K562 (cell line): ENCODE data around the gene PRUNE1. TPM values are rescaled to one million over a fixed set of nuclear protein-coding genes. Genes with fewer than 3 reads are reported as not detected.

Experiments
- EGR1 ChIP-seq: fragments of 450-650 bp; conservative IDR thresholded peaks from 2 replicates; pipeline ENCODE4 v1.6.1; 2017; ENCODE audit warnings: mild to moderate bottlenecking
- RFX7 ChIP-seq: fragments of 250-450 bp; sonication (Bioruptor Pico); IDR thresholded peaks from 2 replicates; pipeline ENCODE4 v1.5.1; 2021; ENCODE audit warnings: mild to moderate bottlenecking
- SIN3A ChIP-seq, 2 experiments: fragments of 150-350 bp in 1 of 2; IDR thresholded peaks; 2 replicates each; pipeline ENCODE4 v1.6.1; 2011 to 2016; ENCODE audit warnings: borderline replicate concordance in 2 of 2, low read depth in 2 of 2, low read length in 2 of 2, mild to moderate bottlenecking in 2 of 2, moderate library complexity in 2 of 2; ENCODE audit not compliant: control insufficient read depth in 1 of 2
- SMARCA4 ChIP-seq: fragments of 450-650 bp; IDR thresholded peaks from 2 replicates; pipeline ENCODE4 v1.6.1; 2016
- ZC3H11A ChIP-seq: IDR thresholded peaks from 2 replicates; pipeline ENCODE4 v1.6.1; 2012; ENCODE audit warnings: low read depth, low read length, improper control_type of control experiment
- ZNF121 ChIP-seq: sonication (generic); formaldehyde crosslinking; conservative IDR thresholded peaks from 2 replicates; pipeline ENCODE4 v1.8.0; 2022; ENCODE audit warnings: missing genetic modification reagents
- ZNF143 ChIP-seq: sonication (generic); formaldehyde crosslinking; IDR thresholded peaks from 2 replicates; pipeline ENCODE4 v1.9.0; 2022; ENCODE audit warnings: mild to moderate bottlenecking, missing genetic modification reagents
- ZNF184 ChIP-seq: sonication (generic); formaldehyde crosslinking; IDR thresholded peaks from 2 replicates; pipeline ENCODE4 v1.5.0; 2020; ENCODE audit warnings: missing genetic modification reagents
- ZNF197 ChIP-seq: fragments of 200-800 bp; sonication (Bioruptor generic); IDR thresholded peaks from 2 replicates; pipeline ENCODE4 v1.6.1; 2016; ENCODE audit warnings: low read depth, missing genetic modification characterization, missing compliant biosample characterization
- polyA plus RNA-seq, 8 experiments: library from polyadenylated mRNA; depleted of rRNA in 4 of 8; stranded (reverse) in 5 of 8; unstranded in 3 of 8; fragments of >200 nt; fragmentation: Nextera tagmentation in 2 of 8; fragmentation: Illumina TruSeq in 1 of 8; extraction: Ambion mirVana in 2 of 8; extraction: Trizol in 1 of 8; gene quantifications; 2 replicates each; pipeline versions ENCODE4 v1.2.1 to v1.2.3, GENCODE V29; 2011 to 2014; ENCODE audit warnings: inconsistent platforms in 1 of 8, missing spikeins in 1 of 8
- total RNA-seq, 7 experiments: library from RNA; depleted of rRNA in 6 of 7; stranded (reverse); fragments of >200 nt in 6 of 7; fragmentation: Illumina TruSeq in 2 of 7; extraction: Trizol in 2 of 7; gene quantifications; 2 replicates each; pipeline versions ENCODE4 v1.2.1 to v1.2.3, GENCODE V29; 2011 to 2021; ENCODE audit warnings: low replicate concordance in 1 of 7
- TF ChIP-seq, protein P1 (sequence below): fragments of 200-800 bp; sonication (Bioruptor generic); IDR thresholded peaks from 2 replicates; pipeline ENCODE4 v1.6.1; 2016; ENCODE audit warnings: missing genetic modification characterization, missing compliant biosample characterization
- TF ChIP-seq, protein P2 (sequence below): sonication (generic); formaldehyde crosslinking; IDR thresholded peaks from 2 replicates; pipeline ENCODE4 v1.8.0; 2023; ENCODE audit warnings: mild to moderate bottlenecking, missing genetic modification reagents
- TF ChIP-seq, protein P3 (sequence below): sonication (generic); formaldehyde crosslinking; IDR thresholded peaks from 2 replicates; pipeline ENCODE4 v1.8.1; 2022; ENCODE audit warnings: missing genetic modification reagents
- TF ChIP-seq, protein P4 (sequence below): sonication (generic); IDR thresholded peaks from 2 replicates; pipeline ENCODE4 v1.6.1; 2016
- TF ChIP-seq, protein P5 (sequence below): fragments of 250-450 bp; sonication (Bioruptor Pico); IDR thresholded peaks from 2 replicates; pipeline ENCODE4 v1.5.0; 2021

Gene PRUNE1
- total and polyA plus RNA-seq, 9 of the 15 experiments (the other 6 are each of a cell fraction or from before 2014, with no cell fraction given) = 16.7 to 48.3 (median 26.2) TPM

DNA sequence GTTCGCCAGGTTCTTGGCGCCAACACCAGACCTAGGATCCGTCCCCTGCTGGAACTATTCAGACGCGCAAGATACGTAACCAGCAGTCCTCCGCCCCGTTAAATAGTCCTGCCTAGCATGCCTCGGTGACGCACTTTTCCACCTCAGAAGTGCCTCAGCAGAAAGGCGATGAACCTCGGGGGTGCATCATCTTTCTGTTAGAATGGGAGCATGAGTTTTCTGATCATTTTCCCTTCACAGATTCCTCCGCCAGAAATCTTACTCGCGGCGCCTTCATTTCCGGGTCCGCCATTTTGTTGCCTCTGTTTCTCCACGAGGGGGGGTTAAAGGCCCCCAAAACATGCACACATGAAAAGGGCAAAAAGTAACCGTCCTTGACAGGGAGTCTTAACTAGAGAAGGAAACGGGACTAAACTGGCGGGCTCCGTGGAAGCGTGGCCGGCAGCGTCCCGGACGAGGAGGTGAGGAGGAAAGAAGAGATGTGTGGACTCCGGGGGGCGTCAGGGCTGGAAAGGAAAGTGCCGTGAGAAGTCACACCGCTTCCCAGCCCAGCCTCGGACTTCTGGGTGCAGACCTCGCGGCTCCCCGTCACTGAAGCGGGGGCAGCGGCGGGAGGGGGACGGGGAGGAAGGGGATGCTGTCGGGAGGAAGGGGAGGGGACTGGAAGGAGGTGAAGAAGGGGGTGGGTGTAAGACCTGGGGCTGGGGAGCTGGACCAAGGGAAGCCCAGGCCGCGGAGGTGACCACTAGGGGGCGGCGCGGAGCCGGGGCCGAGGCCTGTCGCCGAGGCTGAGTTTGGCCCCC is 62.4 kb downstream of the PRUNE1 start, which contains the start of gene GABPB2 (continued):
- TF ChIP-seq, protein P1, sequence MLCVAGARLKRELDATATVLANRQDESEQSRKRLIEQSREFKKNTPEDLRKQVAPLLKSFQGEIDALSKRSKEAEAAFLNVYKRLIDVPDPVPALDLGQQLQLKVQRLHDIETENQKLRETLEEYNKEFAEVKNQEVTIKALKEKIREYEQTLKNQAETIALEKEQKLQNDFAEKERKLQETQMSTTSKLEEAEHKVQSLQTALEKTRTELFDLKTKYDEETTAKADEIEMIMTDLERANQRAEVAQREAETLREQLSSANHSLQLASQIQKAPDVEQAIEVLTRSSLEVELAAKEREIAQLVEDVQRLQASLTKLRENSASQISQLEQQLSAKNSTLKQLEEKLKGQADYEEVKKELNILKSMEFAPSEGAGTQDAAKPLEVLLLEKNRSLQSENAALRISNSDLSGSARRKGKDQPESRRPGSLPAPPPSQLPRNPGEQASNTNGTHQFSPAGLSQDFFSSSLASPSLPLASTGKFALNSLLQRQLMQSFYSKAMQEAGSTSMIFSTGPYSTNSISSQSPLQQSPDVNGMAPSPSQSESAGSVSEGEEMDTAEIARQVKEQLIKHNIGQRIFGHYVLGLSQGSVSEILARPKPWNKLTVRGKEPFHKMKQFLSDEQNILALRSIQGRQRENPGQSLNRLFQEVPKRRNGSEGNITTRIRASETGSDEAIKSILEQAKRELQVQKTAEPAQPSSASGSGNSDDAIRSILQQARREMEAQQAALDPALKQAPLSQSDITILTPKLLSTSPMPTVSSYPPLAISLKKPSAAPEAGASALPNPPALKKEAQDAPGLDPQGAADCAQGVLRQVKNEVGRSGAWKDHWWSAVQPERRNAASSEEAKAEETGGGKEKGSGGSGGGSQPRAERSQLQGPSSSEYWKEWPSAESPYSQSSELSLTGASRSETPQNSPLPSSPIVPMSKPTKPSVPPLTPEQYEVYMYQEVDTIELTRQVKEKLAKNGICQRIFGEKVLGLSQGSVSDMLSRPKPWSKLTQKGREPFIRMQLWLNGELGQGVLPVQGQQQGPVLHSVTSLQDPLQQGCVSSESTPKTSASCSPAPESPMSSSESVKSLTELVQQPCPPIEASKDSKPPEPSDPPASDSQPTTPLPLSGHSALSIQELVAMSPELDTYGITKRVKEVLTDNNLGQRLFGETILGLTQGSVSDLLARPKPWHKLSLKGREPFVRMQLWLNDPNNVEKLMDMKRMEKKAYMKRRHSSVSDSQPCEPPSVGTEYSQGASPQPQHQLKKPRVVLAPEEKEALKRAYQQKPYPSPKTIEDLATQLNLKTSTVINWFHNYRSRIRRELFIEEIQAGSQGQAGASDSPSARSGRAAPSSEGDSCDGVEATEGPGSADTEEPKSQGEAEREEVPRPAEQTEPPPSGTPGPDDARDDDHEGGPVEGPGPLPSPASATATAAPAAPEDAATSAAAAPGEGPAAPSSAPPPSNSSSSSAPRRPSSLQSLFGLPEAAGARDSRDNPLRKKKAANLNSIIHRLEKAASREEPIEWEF (CRISPR knock-in tag) = no peak; the same call in 1 of the 2 replicates
- TF ChIP-seq, protein P2, sequence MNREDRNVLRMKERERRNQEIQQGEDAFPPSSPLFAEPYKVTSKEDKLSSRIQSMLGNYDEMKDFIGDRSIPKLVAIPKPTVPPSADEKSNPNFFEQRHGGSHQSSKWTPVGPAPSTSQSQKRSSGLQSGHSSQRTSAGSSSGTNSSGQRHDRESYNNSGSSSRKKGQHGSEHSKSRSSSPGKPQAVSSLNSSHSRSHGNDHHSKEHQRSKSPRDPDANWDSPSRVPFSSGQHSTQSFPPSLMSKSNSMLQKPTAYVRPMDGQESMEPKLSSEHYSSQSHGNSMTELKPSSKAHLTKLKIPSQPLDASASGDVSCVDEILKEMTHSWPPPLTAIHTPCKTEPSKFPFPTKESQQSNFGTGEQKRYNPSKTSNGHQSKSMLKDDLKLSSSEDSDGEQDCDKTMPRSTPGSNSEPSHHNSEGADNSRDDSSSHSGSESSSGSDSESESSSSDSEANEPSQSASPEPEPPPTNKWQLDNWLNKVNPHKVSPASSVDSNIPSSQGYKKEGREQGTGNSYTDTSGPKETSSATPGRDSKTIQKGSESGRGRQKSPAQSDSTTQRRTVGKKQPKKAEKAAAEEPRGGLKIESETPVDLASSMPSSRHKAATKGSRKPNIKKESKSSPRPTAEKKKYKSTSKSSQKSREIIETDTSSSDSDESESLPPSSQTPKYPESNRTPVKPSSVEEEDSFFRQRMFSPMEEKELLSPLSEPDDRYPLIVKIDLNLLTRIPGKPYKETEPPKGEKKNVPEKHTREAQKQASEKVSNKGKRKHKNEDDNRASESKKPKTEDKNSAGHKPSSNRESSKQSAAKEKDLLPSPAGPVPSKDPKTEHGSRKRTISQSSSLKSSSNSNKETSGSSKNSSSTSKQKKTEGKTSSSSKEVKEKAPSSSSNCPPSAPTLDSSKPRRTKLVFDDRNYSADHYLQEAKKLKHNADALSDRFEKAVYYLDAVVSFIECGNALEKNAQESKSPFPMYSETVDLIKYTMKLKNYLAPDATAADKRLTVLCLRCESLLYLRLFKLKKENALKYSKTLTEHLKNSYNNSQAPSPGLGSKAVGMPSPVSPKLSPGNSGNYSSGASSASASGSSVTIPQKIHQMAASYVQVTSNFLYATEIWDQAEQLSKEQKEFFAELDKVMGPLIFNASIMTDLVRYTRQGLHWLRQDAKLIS (CRISPR knock-in tag) = no peak; the same call in 1 of the 2 replicates
- TF ChIP-seq ZNF184 (CRISPR knock-in tag) (no peak), SIN3A (IDR thresholded peaks at IDR 0.05; ENCODE audit: borderline replicate concordance in 2 of 2, control insufficient read depth in 1 of 2, low read depth in 2 of 2, low read length in 2 of 2) (peak; percentile 31 to 47; a peak in 2 of 4 replicates), RFX7 (CRISPR knock-in tag) (no peak), ZNF121 (CRISPR knock-in tag) (no peak), ZNF143 (CRISPR knock-in tag) (peak; percentile 59; the same call in 1 of the 2 replicates), SMARCA4 (peak; percentile 72; the same call in 1 of the 2 replicates), EGR1 (peak; percentile 71), ZNF197 (no peak), ZC3H11A (no peak)
- TF ChIP-seq, protein P3, sequence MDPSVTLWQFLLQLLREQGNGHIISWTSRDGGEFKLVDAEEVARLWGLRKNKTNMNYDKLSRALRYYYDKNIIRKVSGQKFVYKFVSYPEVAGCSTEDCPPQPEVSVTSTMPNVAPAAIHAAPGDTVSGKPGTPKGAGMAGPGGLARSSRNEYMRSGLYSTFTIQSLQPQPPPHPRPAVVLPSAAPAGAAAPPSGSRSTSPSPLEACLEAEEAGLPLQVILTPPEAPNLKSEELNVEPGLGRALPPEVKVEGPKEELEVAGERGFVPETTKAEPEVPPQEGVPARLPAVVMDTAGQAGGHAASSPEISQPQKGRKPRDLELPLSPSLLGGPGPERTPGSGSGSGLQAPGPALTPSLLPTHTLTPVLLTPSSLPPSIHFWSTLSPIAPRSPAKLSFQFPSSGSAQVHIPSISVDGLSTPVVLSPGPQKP (CRISPR knock-in tag) = no peak
- TF ChIP-seq, protein P4, sequence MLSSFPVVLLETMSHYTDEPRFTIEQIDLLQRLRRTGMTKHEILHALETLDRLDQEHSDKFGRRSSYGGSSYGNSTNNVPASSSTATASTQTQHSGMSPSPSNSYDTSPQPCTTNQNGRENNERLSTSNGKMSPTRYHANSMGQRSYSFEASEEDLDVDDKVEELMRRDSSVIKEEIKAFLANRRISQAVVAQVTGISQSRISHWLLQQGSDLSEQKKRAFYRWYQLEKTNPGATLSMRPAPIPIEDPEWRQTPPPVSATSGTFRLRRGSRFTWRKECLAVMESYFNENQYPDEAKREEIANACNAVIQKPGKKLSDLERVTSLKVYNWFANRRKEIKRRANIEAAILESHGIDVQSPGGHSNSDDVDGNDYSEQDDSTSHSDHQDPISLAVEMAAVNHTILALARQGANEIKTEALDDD = peak; percentile 71; the same call in 1 of the 2 replicates
- TF ChIP-seq, protein P5, sequence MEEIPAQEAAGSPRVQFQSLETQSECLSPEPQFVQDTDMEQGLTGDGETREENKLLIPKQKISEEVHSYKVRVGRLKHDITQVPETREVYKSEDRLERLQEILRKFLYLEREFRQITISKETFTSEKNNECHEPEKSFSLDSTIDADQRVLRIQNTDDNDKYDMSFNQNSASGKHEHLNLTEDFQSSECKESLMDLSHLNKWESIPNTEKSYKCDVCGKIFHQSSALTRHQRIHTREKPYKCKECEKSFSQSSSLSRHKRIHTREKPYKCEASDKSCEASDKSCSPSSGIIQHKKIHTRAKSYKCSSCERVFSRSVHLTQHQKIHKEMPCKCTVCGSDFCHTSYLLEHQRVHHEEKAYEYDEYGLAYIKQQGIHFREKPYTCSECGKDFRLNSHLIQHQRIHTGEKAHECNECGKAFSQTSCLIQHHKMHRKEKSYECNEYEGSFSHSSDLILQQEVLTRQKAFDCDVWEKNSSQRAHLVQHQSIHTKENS (CRISPR knock-in tag) = no peak
